CD4-positive, alpha-beta T cell treated with Interleukin-4 for 4 hours (primary cell): ENCODE results near the gene ADCYAP1R1.

Experiments
- DNase-seq: peaks from one replicate; pipeline ENCODE4 v3.0.0-alpha.2; 2020

The ADCYAP1R1 gene

GRCh38 chr7:31044529-31044928 is 7.6 kb upstream of the ADCYAP1R1 start:
- DNase-seq = no peak

- no peak for DNase-seq
Measured at GRCh38 chr7:31046723-31047122, 5.4 kb upstream of the ADCYAP1R1 start.

- DNase-seq = no peak
Measured at GRCh38 chr7:31047313-31048146, 4.6 kb upstream of the ADCYAP1R1 start.

GRCh38 chr7:31049005-31049765 is 2.9 kb upstream of the ADCYAP1R1 start:
- no peak for DNase-seq

- no peak for DNase-seq
Measured at GRCh38 chr7:31052487-31052840, 356 bp downstream of the ADCYAP1R1 start.

GRCh38 chr7:31052841-31053601 is 913 bp downstream of the ADCYAP1R1 start:
- no peak for DNase-seq

GRCh38 chr7:31053986-31054385 is 1.9 kb downstream of the ADCYAP1R1 start:
- no peak for DNase-seq

GRCh38 chr7:31054608-31055278 is 2.6 kb downstream of the ADCYAP1R1 start:
- DNase-seq = no peak

- no peak for DNase-seq
Measured at GRCh38 chr7:31055471-31055870, 3.4 kb downstream of the ADCYAP1R1 start.

GRCh38 chr7:31056775-31057346 is 4.8 kb downstream of the ADCYAP1R1 start:
- DNase-seq = no peak

GRCh38 chr7:31058122-31058521 is 6.0 kb downstream of the ADCYAP1R1 start:
- DNase-seq = no peak

GRCh38 chr7:31058688-31059087 is 6.6 kb downstream of the ADCYAP1R1 start:
- no peak for DNase-seq

- no peak for DNase-seq
Measured at GRCh38 chr7:31059551-31059950, 7.4 kb downstream of the ADCYAP1R1 start.

- DNase-seq = no peak
Measured at GRCh38 chr7:31061185-31061584, 9.1 kb downstream of the ADCYAP1R1 start.

GRCh38 chr7:31062746-31063435 is 10.8 kb downstream of the ADCYAP1R1 start:
- no peak for DNase-seq

- no peak for DNase-seq
Measured at GRCh38 chr7:31065021-31065593, 13.0 kb downstream of the ADCYAP1R1 start.

- no peak for DNase-seq
Measured at GRCh38 chr7:31065840-31066239, 13.7 kb downstream of the ADCYAP1R1 start.

- DNase-seq = no peak
Measured at GRCh38 chr7:31066516-31067130, 14.5 kb downstream of the ADCYAP1R1 start.

GRCh38 chr7:31067491-31067890 is 15.4 kb downstream of the ADCYAP1R1 start:
- no peak for DNase-seq

GRCh38 chr7:31068006-31068675 is 16.0 kb downstream of the ADCYAP1R1 start:
- DNase-seq = no peak
